ENCODE measurements around the gene PCDHGA9. TPM values are rescaled to one million over a fixed set of nuclear protein-coding genes. Genes with fewer than 3 reads are reported as not detected.
"Not testable (repeated sequence)": the region's sequence is repeated elsewhere in the genome, so short reads cannot be mapped to it uniquely, and the experiment has no call there.

Gene PCDHGA9
- total RNA-seq, 2 donors from 2014 or later, result 4.9 to 8.2 TPM

- H3K27me3 ChIP-seq, result no peaks in the 10 kb centered on the region
- H3K27ac ChIP-seq, result no peak overlapping the region
- ATAC-seq (no peak), DNase-seq (no peak)
- 20 to 33% methylated on average over 6 to 62 of the region's 64 CpGs for WGBS, 2 donors
- H3K4me1 ChIP-seq, result no peaks in the 10 kb centered on the region
- peaks cover 0 to 77% (median 9%) of the 10 kb centered on the region in 3 donors for H3K9me3 ChIP-seq
- TF ChIP-seq CTCF (IDR thresholded peaks at IDR 0.05) (no peak), POLR2A (IDR thresholded peaks at IDR 0.05) (no peak)
- no peak overlapping the region for H3K4me3 ChIP-seq
- no peaks in the 10 kb centered on the region for H3K36me3 ChIP-seq (replicated peaks in 1 of 2; ENCODE audit: insufficient read depth in 1 of 2, low read depth in 2 of 2)
- intact Hi-C loops (cut with DNase I), result loop anchor here (10.0 kb wide), 1 partner anchor 105 kb away; no protein-coding TSS in a partner anchor
Observed at GRCh38 chr5:141409598-141410306, 7.2 kb downstream of the PCDHGA9 start.

- intact Hi-C loops (cut with DNase I), result loop anchor here (10.0 kb wide), 1 partner anchor 103 kb away; no protein-coding TSS in a partner anchor
Observed at GRCh38 chr5:141411575-141411974, 9.0 kb downstream of the PCDHGA9 start.

GRCh38 chr5:141412854-141413539 is 10.4 kb downstream of the PCDHGA9 start, which contains the start of gene PCDHGA10:
PCDHGA10 (plus strand) TSS chr5:141412987; CDS start chr5:141413176, 189 bp downstream.
- H3K27me3 ChIP-seq, result no peaks in the 10 kb centered on the region
- H3K4me3 ChIP-seq, result no peak within 1 kb of the TSS
- TF ChIP-seq POLR2A (IDR thresholded peaks at IDR 0.05) (no peak), CTCF (IDR thresholded peaks at IDR 0.05) (peak in 4 of 7 experiments; percentile 16 to 43 (median 32))
- H3K27ac ChIP-seq, result no peak within 1 kb of the TSS
- intact Hi-C loops (cut with DNase I), result loop anchor here (10.0 kb wide), 1 partner anchor 102 kb away; no protein-coding TSS in a partner anchor
- H3K9me3 ChIP-seq, result peaks cover 0 to 67% (median 7%) of the 10 kb centered on the region in 3 donors
- H3K36me3 ChIP-seq (replicated peaks in 1 of 2; ENCODE audit: insufficient read depth in 1 of 2, low read depth in 2 of 2), result no peaks in the 10 kb centered on the region
- ATAC-seq, result no peak
- 19 to 24% methylated on average over 31 of the region's 31 CpGs for WGBS, 2 donors
- no peaks in the 10 kb centered on the region for H3K4me1 ChIP-seq
- peak in 3 of 4 donors; percentile 40 to 54 (median 40) for DNase-seq

More at GRCh38 chr5:141411575-141411974, 9.0 kb downstream of the PCDHGA9 start:
- ATAC-seq, result no peak
- no peak for DNase-seq
- TF ChIP-seq POLR2A (IDR thresholded peaks at IDR 0.05) (no peak), CTCF (IDR thresholded peaks at IDR 0.05) (no peak)
- WGBS, 2 donors, result 61 to 66% methylated on average over 3 of the region's 3 CpGs
- H3K9me3 ChIP-seq, result peaks cover 0 to 68% (median 5%) of the 10 kb centered on the region in 3 donors
- no peak overlapping the region for H3K27ac ChIP-seq
- H3K27me3 ChIP-seq, result no peaks in the 10 kb centered on the region
- no peak overlapping the region for H3K4me3 ChIP-seq
- H3K36me3 ChIP-seq (replicated peaks in 1 of 2; ENCODE audit: insufficient read depth in 1 of 2, low read depth in 2 of 2), result no peaks in the 10 kb centered on the region
- no peaks in the 10 kb centered on the region for H3K4me1 ChIP-seq

GRCh38 chr5:141413540-141414069 is 11.0 kb downstream of the PCDHGA9 start:
- ATAC-seq (no peak), DNase-seq (no peak)
- no peak overlapping the region for H3K27ac ChIP-seq
- no peaks in the 10 kb centered on the region for H3K4me1 ChIP-seq
- intact Hi-C loops (cut with DNase I), result loop anchor here (10.0 kb wide), 1 partner anchor 101 kb away; no protein-coding TSS in a partner anchor
- TF ChIP-seq POLR2A (IDR thresholded peaks at IDR 0.05) (no peak), CTCF (IDR thresholded peaks at IDR 0.05) (no peak)
- peaks cover 0 to 70% (median 7%) of the 10 kb centered on the region in 3 donors for H3K9me3 ChIP-seq
- no peaks in the 10 kb centered on the region for H3K36me3 ChIP-seq (replicated peaks in 1 of 2; ENCODE audit: insufficient read depth in 1 of 2, low read depth in 2 of 2)
- WGBS, 2 donors, result 18 to 23% methylated on average over 24 to 25 of the region's 25 CpGs
- H3K27me3 ChIP-seq, result no peaks in the 10 kb centered on the region
- H3K4me3 ChIP-seq, result no peak overlapping the region

- ATAC-seq; H3K4me3 ChIP-seq; H3K27me3 ChIP-seq; H3K27ac ChIP-seq; H3K4me1 ChIP-seq; DNase-seq; H3K36me3 ChIP-seq (replicated peaks in 1 of 2; ENCODE audit: insufficient read depth in 1 of 2, low read depth in 2 of 2): not testable (repeated sequence)
- intact Hi-C loops (cut with DNase I), result loop anchor here (10.0 kb wide), 1 partner anchor 100 kb away; no protein-coding TSS in a partner anchor
- WGBS, 2 donors, result 19 to 28% methylated on average over 26 to 46 of the region's 46 CpGs
- peaks cover 0 to 70% (median 9%) of the 10 kb centered on the region in 3 donors for H3K9me3 ChIP-seq
Observed at GRCh38 chr5:141414548-141415274, 12.1 kb downstream of the PCDHGA9 start.

- not testable (repeated sequence) for H3K27me3 ChIP-seq; H3K36me3 ChIP-seq (replicated peaks in 1 of 2; ENCODE audit: insufficient read depth in 1 of 2, low read depth in 2 of 2); DNase-seq; H3K4me3 ChIP-seq; H3K4me1 ChIP-seq; ATAC-seq; H3K27ac ChIP-seq
- WGBS, 2 donors, result 13 to 30% methylated on average over 22 to 24 of the region's 24 CpGs
- H3K9me3 ChIP-seq, result peaks cover 0 to 70% (median 8%) of the 10 kb centered on the region in 3 donors
- intact Hi-C loops (cut with DNase I), result loop anchor here (10.0 kb wide), 1 partner anchor 100 kb away; no protein-coding TSS in a partner anchor
Observed at GRCh38 chr5:141415275-141415618, 12.7 kb downstream of the PCDHGA9 start.

Data from body of pancreas (tissue), 4 donors.